ENCODE data around the gene TMEM255A. TPM values are rescaled to one million over a fixed set of nuclear protein-coding genes. Genes with fewer than 3 reads are reported as not detected.

TMEM255A gene
- polyA plus RNA-seq, 1 donor from 2014 or later, result 7.5 TPM

- no peaks in the 10 kb centered on the region for H3K79me2 ChIP-seq (replicated peaks; ENCODE audit: insufficient read depth, low read length)
- H3K27me3 ChIP-seq (ENCODE audit: insufficient read depth, low read depth, low read length), result no peaks in the 10 kb centered on the region
- H3K27ac ChIP-seq (ENCODE audit: low read length), result no peak overlapping the region
- H3K9me3 ChIP-seq (ENCODE audit: low read length), result no peaks in the 10 kb centered on the region
- no peaks in the 10 kb centered on the region for H3F3A ChIP-seq (ENCODE audit: insufficient read depth, low read length, poor library complexity, severe bottlenecking)
- TF ChIP-seq EZH2 (IDR thresholded peaks at IDR 0.05; ENCODE audit: borderline replicate concordance, insufficient read depth, low read length, poor library complexity, severe bottlenecking) (no peak), POLR2AphosphoS5 (IDR thresholded peaks at IDR 0.05) (no peak), SMC3 (conservative IDR thresholded peaks at IDR 0.05; ENCODE audit: poor library complexity) (no peak)
- TF ChIP-seq, protein P1, sequence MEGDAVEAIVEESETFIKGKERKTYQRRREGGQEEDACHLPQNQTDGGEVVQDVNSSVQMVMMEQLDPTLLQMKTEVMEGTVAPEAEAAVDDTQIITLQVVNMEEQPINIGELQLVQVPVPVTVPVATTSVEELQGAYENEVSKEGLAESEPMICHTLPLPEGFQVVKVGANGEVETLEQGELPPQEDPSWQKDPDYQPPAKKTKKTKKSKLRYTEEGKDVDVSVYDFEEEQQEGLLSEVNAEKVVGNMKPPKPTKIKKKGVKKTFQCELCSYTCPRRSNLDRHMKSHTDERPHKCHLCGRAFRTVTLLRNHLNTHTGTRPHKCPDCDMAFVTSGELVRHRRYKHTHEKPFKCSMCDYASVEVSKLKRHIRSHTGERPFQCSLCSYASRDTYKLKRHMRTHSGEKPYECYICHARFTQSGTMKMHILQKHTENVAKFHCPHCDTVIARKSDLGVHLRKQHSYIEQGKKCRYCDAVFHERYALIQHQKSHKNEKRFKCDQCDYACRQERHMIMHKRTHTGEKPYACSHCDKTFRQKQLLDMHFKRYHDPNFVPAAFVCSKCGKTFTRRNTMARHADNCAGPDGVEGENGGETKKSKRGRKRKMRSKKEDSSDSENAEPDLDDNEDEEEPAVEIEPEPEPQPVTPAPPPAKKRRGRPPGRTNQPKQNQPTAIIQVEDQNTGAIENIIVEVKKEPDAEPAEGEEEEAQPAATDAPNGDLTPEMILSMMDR (IDR thresholded peaks at IDR 0.05; ENCODE audit: poor library complexity, severe bottlenecking), result no peak
- H3K4me2 ChIP-seq (ENCODE audit: low read length), result no peak overlapping the region
- no peak overlapping the region for H3K4me3 ChIP-seq (ENCODE audit: low read length)
- H3K36me3 ChIP-seq (ENCODE audit: insufficient read depth, low read length), result no peaks in the 10 kb centered on the region
- no peak overlapping the region for H2AFZ ChIP-seq (ENCODE audit: low read depth, low read length)
- H3K9me2 ChIP-seq (ENCODE audit: insufficient read depth, low read length), result no peaks in the 10 kb centered on the region
- H4K20me1 ChIP-seq (ENCODE audit: insufficient read depth), result no peaks in the 10 kb centered on the region
- H3K9ac ChIP-seq (ENCODE audit: low read length), result no peak overlapping the region
These were observed 28.6 kb downstream of the TMEM255A start for GRCh38 chrX:120282697-120283096.

- H3K9ac ChIP-seq (ENCODE audit: low read length), result no peak overlapping the region
- no peaks in the 10 kb centered on the region for H3K9me2 ChIP-seq (ENCODE audit: insufficient read depth, low read length)
- H3K27ac ChIP-seq (ENCODE audit: low read length), result no peak overlapping the region
- no peaks in the 10 kb centered on the region for H3K36me3 ChIP-seq (ENCODE audit: insufficient read depth, low read length)
- no peak overlapping the region for H2AFZ ChIP-seq (ENCODE audit: low read depth, low read length)
- H3K27me3 ChIP-seq (ENCODE audit: insufficient read depth, low read depth, low read length), result no peaks in the 10 kb centered on the region
- TF ChIP-seq EZH2 (IDR thresholded peaks at IDR 0.05; ENCODE audit: borderline replicate concordance, insufficient read depth, low read length, poor library complexity, severe bottlenecking), result no peak
- TF ChIP-seq POLR2AphosphoS5 (IDR thresholded peaks at IDR 0.05), result no peak
- TF ChIP-seq MXI1 (conservative IDR thresholded peaks at IDR 0.05; ENCODE audit: poor library complexity, severe bottlenecking), result no peak
- TF ChIP-seq, protein P1 (IDR thresholded peaks at IDR 0.05; ENCODE audit: poor library complexity, severe bottlenecking), result no peak
- no peaks in the 10 kb centered on the region for H3K9me3 ChIP-seq (ENCODE audit: low read length)
- H4K20me1 ChIP-seq (ENCODE audit: insufficient read depth), result no peaks in the 10 kb centered on the region
- H3K4me3 ChIP-seq (ENCODE audit: low read length), result no peak overlapping the region
- H3K79me2 ChIP-seq (replicated peaks; ENCODE audit: insufficient read depth, low read length), result no peaks in the 10 kb centered on the region
- H3F3A ChIP-seq (ENCODE audit: insufficient read depth, low read length, poor library complexity, severe bottlenecking), result no peaks in the 10 kb centered on the region
- H3K4me2 ChIP-seq (ENCODE audit: low read length), result no peak overlapping the region
These were observed 29.5 kb downstream of the TMEM255A start for GRCh38 chrX:120281761-120282160.

- Histone ChIP-seq H3K27me3 (ENCODE audit: insufficient read depth, low read depth, low read length) (no peaks in the 10 kb centered on the region), H3K27ac (ENCODE audit: low read length) (no peak overlapping the region), H3K9me3 (ENCODE audit: low read length) (no peaks in the 10 kb centered on the region), H3K79me2 (replicated peaks; ENCODE audit: insufficient read depth, low read length) (no peaks in the 10 kb centered on the region), H3K36me3 (ENCODE audit: insufficient read depth, low read length) (no peaks in the 10 kb centered on the region), H3F3A (ENCODE audit: insufficient read depth, low read length, poor library complexity, severe bottlenecking) (no peaks in the 10 kb centered on the region), H3K4me2 (ENCODE audit: low read length) (no peak overlapping the region), H3K4me3 (ENCODE audit: low read length) (no peak overlapping the region), H3K9ac (ENCODE audit: low read length) (no peak overlapping the region), H3K9me2 (ENCODE audit: insufficient read depth, low read length) (no peaks in the 10 kb centered on the region), H4K20me1 (ENCODE audit: insufficient read depth) (no peaks in the 10 kb centered on the region), H2AFZ (ENCODE audit: low read depth, low read length) (no peak overlapping the region)
- TF ChIP-seq RAD21 (conservative IDR thresholded peaks at IDR 0.05), result no peak
These were observed 30.1 kb downstream of the TMEM255A start for GRCh38 chrX:120281021-120281624.
